ENCODE measurements around the gene CRYBG2.

DNA sequence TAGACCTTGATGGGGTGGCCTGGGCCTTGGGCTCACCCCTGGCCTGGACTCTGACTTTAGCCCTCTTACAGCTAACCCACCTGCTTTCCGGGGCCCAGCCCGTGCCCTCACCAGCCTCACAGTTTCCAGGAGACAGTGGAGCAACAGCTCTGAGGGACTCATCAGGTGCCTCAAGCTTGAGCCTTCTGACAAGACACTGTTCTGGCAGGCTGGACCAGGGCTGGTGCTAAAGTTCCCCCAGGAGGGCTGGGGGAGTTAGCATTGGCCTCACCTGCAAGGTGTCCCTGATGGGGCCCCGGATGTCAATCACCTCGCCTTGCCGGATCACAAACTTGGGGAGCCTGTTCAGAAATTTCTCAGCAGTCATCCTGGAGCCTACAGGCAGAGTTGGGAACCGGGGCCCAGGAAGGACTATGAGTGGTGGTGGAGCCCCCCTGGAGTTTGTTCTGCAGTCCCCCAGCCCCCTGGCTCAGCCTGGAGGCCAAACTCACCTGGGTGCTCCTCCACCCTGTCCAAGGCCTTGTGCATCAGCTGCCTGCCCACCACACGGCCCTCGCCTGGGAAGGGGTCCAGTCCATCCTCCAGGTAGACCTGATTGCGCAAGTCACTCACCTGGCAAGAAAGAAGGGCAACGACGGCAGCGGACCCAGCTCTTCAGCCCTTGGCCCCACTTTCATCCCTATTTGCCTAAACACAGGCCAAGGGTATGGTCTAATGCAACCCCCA lies 69.9 kb downstream of the CRYBG2 start:
- TF ChIP-seq, protein P1, sequence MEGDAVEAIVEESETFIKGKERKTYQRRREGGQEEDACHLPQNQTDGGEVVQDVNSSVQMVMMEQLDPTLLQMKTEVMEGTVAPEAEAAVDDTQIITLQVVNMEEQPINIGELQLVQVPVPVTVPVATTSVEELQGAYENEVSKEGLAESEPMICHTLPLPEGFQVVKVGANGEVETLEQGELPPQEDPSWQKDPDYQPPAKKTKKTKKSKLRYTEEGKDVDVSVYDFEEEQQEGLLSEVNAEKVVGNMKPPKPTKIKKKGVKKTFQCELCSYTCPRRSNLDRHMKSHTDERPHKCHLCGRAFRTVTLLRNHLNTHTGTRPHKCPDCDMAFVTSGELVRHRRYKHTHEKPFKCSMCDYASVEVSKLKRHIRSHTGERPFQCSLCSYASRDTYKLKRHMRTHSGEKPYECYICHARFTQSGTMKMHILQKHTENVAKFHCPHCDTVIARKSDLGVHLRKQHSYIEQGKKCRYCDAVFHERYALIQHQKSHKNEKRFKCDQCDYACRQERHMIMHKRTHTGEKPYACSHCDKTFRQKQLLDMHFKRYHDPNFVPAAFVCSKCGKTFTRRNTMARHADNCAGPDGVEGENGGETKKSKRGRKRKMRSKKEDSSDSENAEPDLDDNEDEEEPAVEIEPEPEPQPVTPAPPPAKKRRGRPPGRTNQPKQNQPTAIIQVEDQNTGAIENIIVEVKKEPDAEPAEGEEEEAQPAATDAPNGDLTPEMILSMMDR (conservative IDR thresholded peaks at IDR 0.05) = no peak
- TF ChIP-seq ZFX (IDR thresholded peaks at IDR 0.05) = no peak

Measured in C4-2B (cell line).